HG02588 (cell line): ENCODE measurements around the gene FRMD6.
A peak's percentile ranks its signal among the peaks of the same experiment; 100 is the strongest.

Source experiments
- ATAC-seq: cut with Tn5 transposase; IDR thresholded peaks from one replicate; pipeline ENCODE4 v1.9.1; 2021; ENCODE audit warnings: mild to moderate bottlenecking, moderate library complexity; ENCODE audit not compliant: unreplicated experiment

Gene FRMD6

GRCh38 chr14:51651388-51652167, at the start of gene FRMD6:
Gene FRMD6 (plus strand): TSS chr14:51651910. CDS start chr14:51689837, 37,927 bp downstream.
- peak; percentile 67 for ATAC-seq

DNA sequence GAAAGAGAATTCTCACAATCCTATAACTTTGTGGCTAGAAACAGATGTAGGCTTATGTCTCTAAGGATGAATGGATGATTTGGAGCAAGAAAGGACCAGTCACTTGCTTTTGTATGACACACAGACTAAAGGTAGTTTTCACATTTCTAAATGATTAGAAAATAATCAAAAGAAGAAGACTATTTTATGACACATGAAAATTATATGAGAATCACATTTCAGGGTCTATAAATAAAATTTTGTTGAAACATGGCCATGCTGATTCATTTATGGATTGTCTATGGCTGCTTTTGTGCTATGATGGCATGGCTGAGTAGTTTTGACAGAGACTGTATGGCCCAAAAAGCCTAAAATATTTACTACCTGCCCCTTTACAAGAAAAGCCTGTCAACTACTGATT, 49.4 kb upstream of the FRMD6 start:
- no peak for ATAC-seq

- no peak for ATAC-seq
Measured at GRCh38 chr14:51603495-51603894, 48.2 kb upstream of the FRMD6 start.

DNA sequence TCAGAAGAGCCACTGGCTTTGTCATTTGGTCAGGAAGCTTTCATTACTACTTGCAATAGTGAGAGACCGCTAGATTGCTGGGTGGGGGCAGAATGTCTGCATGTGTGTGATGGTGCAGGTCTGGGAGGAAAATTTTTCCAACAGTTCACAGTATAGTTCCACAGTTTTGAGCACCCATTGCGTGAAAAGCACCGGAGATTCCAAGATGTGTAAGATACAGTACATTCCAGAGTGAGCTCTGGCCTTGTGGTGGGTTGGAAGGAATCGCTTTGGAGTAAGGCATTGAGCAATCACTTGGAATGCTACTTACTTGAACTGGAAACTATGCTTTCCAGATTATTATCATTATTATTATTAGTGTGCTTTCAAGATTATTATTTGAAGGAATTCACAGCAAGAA, 47.6 kb upstream of the FRMD6 start:
- ATAC-seq: no peak

DNA sequence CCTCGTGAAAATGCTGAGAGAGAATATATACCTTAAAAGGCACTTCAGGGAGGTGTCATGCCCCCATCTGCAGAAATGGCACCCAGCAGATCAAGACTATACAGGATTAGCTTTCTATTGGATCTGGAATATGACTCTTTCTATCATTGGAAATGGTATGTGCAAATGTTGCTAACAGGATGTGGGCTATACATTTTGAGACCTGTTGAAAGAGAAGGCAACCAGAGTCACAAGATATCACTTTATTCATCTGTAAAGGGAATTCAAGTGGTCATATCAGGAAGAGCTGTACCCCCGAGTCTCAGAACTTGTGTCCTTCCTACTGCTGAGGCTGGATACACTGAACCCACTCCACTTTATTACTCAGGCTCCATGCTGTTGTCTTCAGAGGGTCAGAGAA, 46.1 kb upstream of the FRMD6 start:
- ATAC-seq: no peak

DNA sequence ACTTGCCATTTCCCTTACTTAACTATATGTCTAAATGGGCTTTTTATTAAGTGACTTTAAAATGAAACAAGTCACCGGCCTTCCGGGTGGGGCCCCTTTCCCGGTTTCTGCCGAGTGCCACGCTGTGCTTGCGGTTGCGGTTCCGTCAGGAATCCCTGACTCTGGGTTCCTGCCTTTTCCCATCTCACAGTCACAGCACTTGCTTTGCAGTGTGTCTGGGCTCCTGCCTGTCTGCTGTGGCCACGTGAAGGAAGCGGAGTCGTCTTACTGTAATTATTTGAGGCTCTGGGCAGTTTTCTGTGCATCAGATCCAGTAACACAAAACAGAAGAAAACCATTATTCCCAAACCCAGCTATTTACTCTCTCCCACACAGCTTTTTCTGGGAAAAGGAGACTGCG, 44.0 kb upstream of the FRMD6 start:
- ATAC-seq: no peak

GRCh38 chr14:51609251-51609954, 42.3 kb upstream of the FRMD6 start:
- no peak for ATAC-seq

DNA sequence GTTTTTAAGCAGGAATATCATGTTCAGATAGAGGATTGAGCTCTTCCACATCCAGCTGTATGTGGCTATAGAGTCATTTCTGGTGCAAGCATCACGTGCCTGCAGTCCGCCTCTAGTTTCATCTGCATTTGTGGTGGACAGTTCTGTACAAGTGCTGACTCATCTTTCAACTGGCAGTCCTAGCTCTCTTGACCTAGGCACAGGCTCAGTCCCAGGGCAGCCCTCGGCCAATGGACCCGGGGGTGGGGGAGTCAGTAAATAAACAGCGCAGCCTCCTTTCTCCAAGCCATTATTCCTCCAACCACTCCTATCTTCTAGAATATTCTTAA, 41.8 kb upstream of the FRMD6 start:
- ATAC-seq: peak; percentile 53

- no peak for ATAC-seq
Measured at GRCh38 chr14:51610771-51611170, 40.9 kb upstream of the FRMD6 start.

DNA sequence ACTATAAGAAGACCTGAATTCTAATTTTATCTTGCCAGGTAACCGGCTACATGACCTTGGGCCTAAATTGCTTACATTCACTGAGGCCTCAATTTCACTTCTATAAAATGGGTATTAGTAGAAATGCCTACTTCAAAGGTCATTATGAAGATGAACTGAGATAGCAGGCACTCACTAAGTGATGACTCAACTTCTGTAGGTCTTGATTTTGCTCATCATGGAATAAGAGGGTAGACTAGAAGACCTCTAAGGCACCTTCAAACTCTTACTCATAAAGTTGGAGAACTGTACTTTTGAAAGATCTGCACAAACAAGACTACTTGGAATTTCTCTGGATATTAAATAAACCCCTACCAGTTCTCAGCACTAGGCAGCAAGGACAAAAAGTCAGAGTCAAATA, 39.3 kb upstream of the FRMD6 start:
- ATAC-seq: no peak

DNA sequence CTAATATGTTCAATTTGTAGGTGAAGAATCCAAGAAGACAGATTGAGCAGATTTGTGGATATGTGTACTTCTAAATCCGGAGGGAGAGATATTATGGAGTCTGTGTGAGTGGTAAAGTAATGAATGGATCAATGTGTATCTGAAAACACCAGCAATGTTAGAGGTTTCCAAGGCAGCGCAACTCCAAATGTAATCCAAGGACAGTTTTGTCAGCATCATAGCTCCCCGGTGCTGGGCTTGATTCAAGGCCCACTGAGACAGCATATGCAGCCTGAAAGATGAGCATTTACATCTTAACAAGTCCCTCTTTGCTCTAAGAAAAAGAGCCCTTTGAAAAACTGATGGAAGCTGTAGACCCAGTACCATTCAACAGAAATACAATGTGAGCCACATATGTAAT, 38.3 kb upstream of the FRMD6 start:
- no peak for ATAC-seq

- no peak for ATAC-seq
Measured at GRCh38 chr14:51614707-51615106, 37.0 kb upstream of the FRMD6 start.

GRCh38 chr14:51616256-51616655, 35.5 kb upstream of the FRMD6 start:
- ATAC-seq: no peak

DNA sequence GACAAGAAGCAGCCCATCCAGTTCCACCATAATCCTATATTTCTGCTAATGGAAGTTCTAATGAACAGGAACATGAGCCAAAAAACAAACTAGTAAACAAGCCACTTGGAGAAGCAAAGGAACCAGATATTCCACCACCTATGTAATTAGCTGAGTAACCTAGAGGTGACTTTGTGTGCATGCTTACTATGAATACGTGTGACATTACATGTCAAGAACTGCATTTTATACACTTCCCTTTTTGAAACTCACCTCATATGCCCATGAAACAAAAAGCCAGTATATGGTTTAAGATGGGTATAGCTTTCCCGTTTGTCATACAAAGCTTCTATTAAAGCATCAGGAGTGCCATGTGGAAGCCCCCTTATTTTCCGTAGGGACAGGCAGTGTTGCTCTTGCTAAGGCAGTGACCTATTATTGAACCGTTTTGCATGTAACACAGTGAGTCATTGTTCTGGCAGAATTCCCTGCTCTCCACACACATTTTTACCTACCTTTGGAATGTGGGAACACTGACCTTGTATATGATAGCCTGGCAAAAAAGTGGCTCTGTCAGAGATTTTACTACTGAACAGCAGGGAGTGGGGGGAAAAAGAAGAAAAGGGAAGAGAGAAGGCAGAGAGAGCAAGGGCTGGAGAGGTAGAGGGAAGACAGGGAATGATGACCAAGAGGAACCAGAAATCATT, 34.8 kb upstream of the FRMD6 start:
- no peak for ATAC-seq

- ATAC-seq: no peak
Measured at GRCh38 chr14:51619561-51619960, 32.1 kb upstream of the FRMD6 start.

DNA sequence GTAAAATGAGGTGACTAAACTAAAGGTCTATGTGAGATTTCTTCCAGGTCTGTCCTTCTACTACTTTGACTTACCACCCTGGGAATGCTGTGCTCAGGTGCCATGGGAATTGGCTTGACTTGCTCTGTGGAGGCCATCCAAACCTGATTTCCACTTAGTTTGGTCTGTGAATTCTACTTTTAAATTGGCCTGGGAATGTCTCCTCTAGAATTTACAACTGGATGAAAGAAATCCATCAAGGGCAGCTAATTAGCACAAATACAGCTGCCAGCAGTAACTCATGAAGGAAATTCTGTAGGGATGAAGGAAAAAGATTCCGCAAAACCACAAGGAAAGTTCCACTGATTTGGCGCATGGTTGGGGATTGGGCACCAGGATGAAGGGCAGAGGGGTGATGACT, 31.7 kb upstream of the FRMD6 start:
- ATAC-seq: no peak

DNA sequence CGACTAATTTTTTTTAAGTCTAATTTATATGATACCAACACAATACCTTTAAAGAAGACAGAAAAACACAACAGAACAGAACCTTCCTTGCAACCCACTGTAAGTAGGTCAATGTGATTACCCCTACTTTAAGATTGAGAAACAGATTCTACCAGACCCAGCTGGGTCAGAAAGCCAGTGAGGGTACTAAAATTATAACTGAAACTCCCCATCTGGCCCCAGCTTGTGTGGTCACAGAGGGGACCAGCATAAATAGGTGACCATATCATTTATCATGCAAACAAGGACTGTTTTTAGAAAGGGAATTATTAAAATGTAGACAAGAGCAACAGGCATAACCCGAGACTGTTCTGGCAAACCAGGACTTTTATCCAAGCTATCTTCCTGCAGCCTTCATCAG, 30.1 kb upstream of the FRMD6 start:
- peak; percentile 70 for ATAC-seq

DNA sequence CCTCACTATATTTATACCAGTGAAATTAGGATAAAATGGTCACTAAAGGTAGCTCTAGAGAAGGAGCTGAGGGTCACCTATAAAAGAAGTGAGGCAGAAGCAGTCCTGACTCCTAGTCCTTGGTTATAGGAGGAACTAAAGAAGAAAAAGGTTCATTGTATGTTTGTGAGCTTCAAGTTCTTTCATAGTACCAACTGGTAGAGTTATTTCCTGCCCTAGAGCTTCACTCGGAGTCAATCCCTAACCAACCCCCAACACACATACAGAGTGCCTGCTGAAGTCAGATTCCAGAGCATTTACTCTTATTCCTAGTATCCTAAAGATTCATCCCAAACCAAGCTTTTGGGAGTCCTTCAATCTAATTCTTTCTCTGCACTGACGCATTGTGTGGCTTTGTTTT, 29.3 kb upstream of the FRMD6 start:
- no peak for ATAC-seq

GRCh38 chr14:51624955-51625569, 26.6 kb upstream of the FRMD6 start:
- ATAC-seq: no peak

GRCh38 chr14:51626185-51626584, 25.5 kb upstream of the FRMD6 start:
- ATAC-seq: no peak

- no peak for ATAC-seq
Measured at GRCh38 chr14:51626788-51627187, 24.9 kb upstream of the FRMD6 start.

- no peak for ATAC-seq
Measured at GRCh38 chr14:51627313-51627712, 24.4 kb upstream of the FRMD6 start.
